ENCODE data around the gene TSN.
"Not testable (repeated sequence)": the region's sequence is repeated elsewhere in the genome, so short reads cannot be mapped to it uniquely, and the experiment has no call there.

Gene TSN

DNA sequence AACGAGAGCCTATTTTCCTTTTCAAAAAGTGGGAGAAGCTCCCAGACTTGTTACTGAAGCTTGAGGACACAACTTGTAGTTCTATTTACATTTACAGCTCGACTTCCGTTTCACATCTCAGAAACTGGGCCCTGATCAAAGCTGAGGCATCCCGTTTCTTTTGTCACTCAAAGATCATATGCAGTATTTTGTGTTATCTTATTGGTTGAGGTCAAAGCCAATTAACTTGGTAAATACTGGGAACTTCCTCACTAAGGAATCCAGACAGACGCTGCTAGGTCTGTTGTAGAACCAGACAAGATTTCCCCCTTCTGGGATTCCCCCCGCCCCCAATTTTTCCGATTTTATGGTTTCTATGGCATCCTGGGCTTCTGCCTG lies 50.3 kb downstream of the TSN start:
- Histone ChIP-seq H3K9me3 (ENCODE audit: control insufficient read depth, insufficient read depth, low read length) (no peaks in the 10 kb centered on the region), H3K9ac (ENCODE audit: low read depth, low read length) (no peak overlapping the region), H3K36me3 (ENCODE audit: control insufficient read depth, insufficient read depth, low read length) (no peaks in the 10 kb centered on the region), H3K4me1 (ENCODE audit: control insufficient read depth, insufficient read depth, low read length) (peaks cover 20% of the 10 kb centered on the region), H3K27me3 (ENCODE audit: control insufficient read depth, insufficient read depth, low read length) (no peaks in the 10 kb centered on the region), H3K4me3 (ENCODE audit: low read depth, low read length) (no peak overlapping the region)

- peaks cover 20% of the 10 kb centered on the region for H3K4me1 ChIP-seq (ENCODE audit: control insufficient read depth, insufficient read depth, low read length)
These were observed 52.3 kb downstream of the TSN start for GRCh38 chr2:121807771-121808170.

GRCh38 chr2:121809607-121810006 lies 54.2 kb downstream of the TSN start:
- Histone ChIP-seq H3K4me1 (ENCODE audit: control insufficient read depth, insufficient read depth, low read length) (peaks cover 7% of the 10 kb centered on the region), H3K27me3 (ENCODE audit: control insufficient read depth, insufficient read depth, low read length) (peaks cover 5% of the 10 kb centered on the region), H3K9ac (ENCODE audit: low read depth, low read length) (no peak overlapping the region), H3K9me3 (ENCODE audit: control insufficient read depth, insufficient read depth, low read length) (no peaks in the 10 kb centered on the region), H3K36me3 (ENCODE audit: control insufficient read depth, insufficient read depth, low read length) (no peaks in the 10 kb centered on the region), H3K4me3 (ENCODE audit: low read depth, low read length) (no peak overlapping the region)

More at GRCh38 chr2:121807771-121808170, 52.3 kb downstream of the TSN start:
- not testable (repeated sequence) for H3K27me3 ChIP-seq (ENCODE audit: control insufficient read depth, insufficient read depth, low read length); H3K9me3 ChIP-seq (ENCODE audit: control insufficient read depth, insufficient read depth, low read length); H3K36me3 ChIP-seq (ENCODE audit: control insufficient read depth, insufficient read depth, low read length); H3K9ac ChIP-seq (ENCODE audit: low read depth, low read length); H3K4me3 ChIP-seq (ENCODE audit: low read depth, low read length)

- no peaks in the 10 kb centered on the region for H3K9me3 ChIP-seq (ENCODE audit: control insufficient read depth, insufficient read depth, low read length)
- no peaks in the 10 kb centered on the region for H3K36me3 ChIP-seq (ENCODE audit: control insufficient read depth, insufficient read depth, low read length)
- no peak overlapping the region for H3K4me3 ChIP-seq (ENCODE audit: low read depth, low read length)
- no peak overlapping the region for H3K9ac ChIP-seq (ENCODE audit: low read depth, low read length)
- H3K27me3 ChIP-seq (ENCODE audit: control insufficient read depth, insufficient read depth, low read length): peaks cover 5% of the 10 kb centered on the region
- H3K4me1 ChIP-seq (ENCODE audit: control insufficient read depth, insufficient read depth, low read length): no peaks in the 10 kb centered on the region
These were observed 55.8 kb downstream of the TSN start for GRCh38 chr2:121810959-121811853.

- not testable (repeated sequence) for H3K27me3 ChIP-seq (ENCODE audit: control insufficient read depth, insufficient read depth, low read length); H3K4me3 ChIP-seq (ENCODE audit: low read depth, low read length); H3K4me1 ChIP-seq (ENCODE audit: control insufficient read depth, insufficient read depth, low read length); H3K9ac ChIP-seq (ENCODE audit: low read depth, low read length); H3K9me3 ChIP-seq (ENCODE audit: control insufficient read depth, insufficient read depth, low read length); H3K36me3 ChIP-seq (ENCODE audit: control insufficient read depth, insufficient read depth, low read length)
These were observed 57.6 kb downstream of the TSN start for GRCh38 chr2:121813083-121813482.

- Histone ChIP-seq H3K27me3 (ENCODE audit: control insufficient read depth, insufficient read depth, low read length) (peaks cover 5% of the 10 kb centered on the region), H3K4me1 (ENCODE audit: control insufficient read depth, insufficient read depth, low read length) (no peaks in the 10 kb centered on the region), H3K36me3 (ENCODE audit: control insufficient read depth, insufficient read depth, low read length) (no peaks in the 10 kb centered on the region), H3K9ac (ENCODE audit: low read depth, low read length) (no peak overlapping the region), H3K9me3 (ENCODE audit: control insufficient read depth, insufficient read depth, low read length) (no peaks in the 10 kb centered on the region), H3K4me3 (ENCODE audit: low read depth, low read length) (no peak overlapping the region)
These were observed 59.8 kb downstream of the TSN start for GRCh38 chr2:121815216-121815615.

DNA sequence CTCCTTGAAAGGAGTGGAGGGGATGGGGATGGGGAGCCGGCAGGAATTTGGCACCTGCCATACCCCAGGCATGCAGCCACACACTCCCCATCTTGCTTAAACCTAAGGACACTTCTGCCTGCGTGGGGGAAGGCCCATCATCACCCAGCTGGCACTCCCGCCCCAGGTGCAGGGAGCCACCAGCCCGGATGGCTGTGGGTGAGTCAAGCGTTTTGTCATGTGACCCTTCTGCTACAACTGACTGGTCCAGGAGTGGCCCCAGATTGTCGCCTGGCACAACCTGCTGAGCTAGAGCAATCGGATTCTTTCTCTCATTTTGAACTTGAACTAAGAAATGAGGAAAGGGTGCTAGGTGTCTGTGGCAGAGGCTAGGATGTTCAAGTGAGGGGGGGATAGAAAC lies 61.3 kb downstream of the TSN start:
- Histone ChIP-seq H3K9me3 (ENCODE audit: control insufficient read depth, insufficient read depth, low read length) (no peaks in the 10 kb centered on the region), H3K36me3 (ENCODE audit: control insufficient read depth, insufficient read depth, low read length) (no peaks in the 10 kb centered on the region), H3K27me3 (ENCODE audit: control insufficient read depth, insufficient read depth, low read length) (peaks cover 3% of the 10 kb centered on the region), H3K4me1 (ENCODE audit: control insufficient read depth, insufficient read depth, low read length) (no peaks in the 10 kb centered on the region), H3K4me3 (ENCODE audit: low read depth, low read length) (no peak overlapping the region), H3K9ac (ENCODE audit: low read depth, low read length) (no peak overlapping the region)

DNA sequence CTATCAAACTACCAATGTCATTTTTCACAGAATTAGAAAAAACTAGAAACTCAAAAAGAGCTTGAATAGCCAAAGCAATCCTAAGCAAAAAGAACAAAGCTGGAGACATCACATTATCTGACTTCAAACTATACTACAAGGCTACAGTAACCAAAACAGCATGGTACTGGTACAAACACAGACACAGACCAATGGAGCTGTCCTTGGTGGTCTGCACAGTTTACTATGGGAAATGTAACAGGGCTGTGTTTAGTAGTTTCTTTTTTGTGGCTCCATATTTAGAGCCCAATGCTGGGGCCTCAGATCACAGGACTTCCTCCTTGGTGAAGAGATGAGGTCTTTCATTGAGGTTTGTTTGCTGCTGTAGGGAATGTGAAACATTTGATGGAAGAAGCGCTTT lies 61.9 kb downstream of the TSN start:
- H3K36me3 ChIP-seq (ENCODE audit: control insufficient read depth, insufficient read depth, low read length); H3K9ac ChIP-seq (ENCODE audit: low read depth, low read length); H3K4me1 ChIP-seq (ENCODE audit: control insufficient read depth, insufficient read depth, low read length); H3K27me3 ChIP-seq (ENCODE audit: control insufficient read depth, insufficient read depth, low read length); H3K9me3 ChIP-seq (ENCODE audit: control insufficient read depth, insufficient read depth, low read length); H3K4me3 ChIP-seq (ENCODE audit: low read depth, low read length): not testable (repeated sequence)
